Smooth muscle cell of the pulmonary artery (primary cell): ENCODE results near the gene COL24A1. TPM values are rescaled to one million over a fixed set of nuclear protein-coding genes. Genes with fewer than 3 reads are reported as not detected.

Source experiments
- total RNA-seq: library from RNA; depleted of rRNA; stranded (reverse); fragments of >200 nt; gene quantifications from 2 replicates; pipeline ENCODE4 v1.2.3, GENCODE V29; 2014

COL24A1 gene
- total RNA-seq: 0.23 and 0.46 TPM in 2 replicates

DNA sequence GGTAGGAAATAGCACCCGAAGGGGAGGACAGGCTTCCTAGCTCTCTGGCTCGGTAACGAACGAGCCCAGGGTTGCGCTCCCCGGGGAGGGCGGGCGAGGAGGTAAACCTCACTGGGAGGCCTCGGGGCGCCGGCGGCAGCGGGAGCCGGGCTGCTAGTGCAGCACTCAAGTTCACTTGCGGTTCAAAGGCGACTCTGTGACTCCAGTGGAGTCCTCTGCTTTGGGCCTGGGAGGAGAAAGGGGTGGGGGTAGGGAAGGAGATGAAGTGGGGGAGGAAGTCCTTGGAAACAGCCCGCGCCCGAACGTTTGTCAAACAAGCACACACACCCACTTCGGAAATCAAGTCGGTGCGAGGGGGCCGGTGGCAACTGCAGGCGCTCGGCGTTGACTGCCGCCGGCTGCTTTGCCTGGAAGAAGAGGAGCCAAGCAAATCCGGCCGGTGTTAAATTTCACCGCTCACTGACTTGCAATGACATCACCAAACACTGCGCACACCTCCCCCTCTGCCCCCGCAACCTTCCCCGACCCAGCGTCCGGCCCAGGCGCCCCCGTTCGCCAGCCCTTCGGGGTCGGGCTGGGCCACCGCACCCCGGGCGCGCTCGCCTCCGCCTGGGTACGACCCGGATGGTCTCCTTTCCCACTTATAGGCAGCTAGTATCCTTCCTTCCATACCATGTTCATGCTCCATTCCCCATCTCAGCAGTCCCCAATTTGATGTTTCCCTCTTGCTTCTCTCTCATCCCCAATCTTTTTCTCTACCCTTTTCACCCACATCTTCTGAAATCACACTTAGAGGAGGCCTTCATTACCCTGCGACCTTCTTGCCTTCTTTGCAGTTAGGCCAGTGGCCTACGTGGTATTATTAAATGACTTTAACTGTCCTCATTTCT is at the start of gene COL24A1:
Gene COL24A1, minus strand, starts transcription at position 207 of the 890 bp plus-strand sequence. CDS start 376 bp downstream, outside the sequence.

DNA sequence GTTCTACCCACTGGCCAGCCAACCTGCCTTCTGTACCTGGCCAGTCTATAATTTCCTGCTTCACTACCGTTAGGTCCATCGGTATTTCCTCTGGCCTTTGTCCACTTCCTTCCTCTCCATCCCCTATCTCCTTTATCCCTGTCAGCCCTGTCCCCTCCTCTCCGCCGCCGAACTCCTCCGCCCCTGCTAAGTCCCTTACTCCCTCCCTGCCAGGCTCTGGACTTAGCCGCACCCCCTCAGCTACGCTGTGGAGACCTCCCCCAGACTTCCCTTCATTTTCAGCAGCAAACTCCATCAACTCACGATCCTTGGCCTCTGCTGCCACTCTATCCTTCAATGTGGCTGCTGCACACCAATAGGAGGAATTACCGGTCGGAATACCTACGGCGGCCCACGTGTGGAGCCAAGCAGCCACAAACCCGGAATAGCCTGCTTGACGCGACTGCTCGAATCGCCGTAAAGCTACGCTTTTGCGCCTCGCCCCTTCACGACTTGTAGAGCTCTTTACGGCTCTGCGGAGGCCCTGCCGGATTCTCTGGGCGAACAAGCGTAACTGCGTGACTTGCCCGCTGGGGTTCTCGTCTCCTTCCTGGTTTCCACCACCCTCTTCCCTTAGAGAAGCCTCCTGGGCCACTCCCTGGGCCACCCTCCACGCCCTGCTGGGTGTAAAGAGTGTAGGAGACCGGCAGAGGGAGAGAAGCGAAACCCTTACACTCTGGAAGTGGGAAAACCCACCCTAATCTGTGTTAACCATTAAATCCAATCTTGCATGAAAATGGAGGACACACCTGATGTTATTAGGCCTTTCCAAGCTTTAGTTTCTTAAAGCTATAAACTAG is 448.4 kb downstream of the COL24A1 start, which contains the start of gene ZNHIT6:
Gene ZNHIT6, minus strand, starts transcription at position 444 of the 839 bp plus-strand sequence. Its CDS starts 149 bp downstream, at position 295.

Other genes with a start within 250 kb of the COL24A1 start
- gene ODF2L, start 239.6 kb upstream of the COL24A1 start, total RNA-seq: 13.9 and 21.6 TPM in 2 replicates